Body of pancreas (tissue), 4 donors: ENCODE results near the gene LRFN4. TPM values are rescaled to one million over a fixed set of nuclear protein-coding genes. Genes with fewer than 3 reads are reported as not detected.

Experiments
- ATAC-seq: fragments of 150-250 bp; one replicate; pipeline ENCODE4 v1.9.1; 2016
- DNase-seq, 4 donors: peaks; one replicate each; pipeline ENCODE4 v3.0.0-alpha.2; 2019
- H3K27ac ChIP-seq, 4 donors: fragments of 200-600 bp; sonication (generic); 1 replicate in 3 of 4; 2 replicates in 1 of 4; pipeline versions ENCODE4 v1.5.1 to v1.6.1; 2016 to 2019; ENCODE audit warnings: mild to moderate bottlenecking in 1 of 4, mixed read lengths in 1 of 4, moderate library complexity in 1 of 4
- H3K27me3 ChIP-seq, 2 donors: fragments of 200-600 bp; sonication (generic); one replicate each; pipeline ENCODE4 v1.6.0; 2016; ENCODE audit warnings: mild to moderate bottlenecking in 1 of 2
- H3K36me3 ChIP-seq, 2 donors: fragments of 200-600 bp; sonication (generic); replicated peaks in 1 of 2; 2 replicates each; pipeline ENCODE4 v1.5.1; 2016; ENCODE audit warnings: low read depth in 2 of 2; ENCODE audit not compliant: insufficient read depth in 1 of 2
- H3K4me1 ChIP-seq: fragments of 200-600 bp; sonication (generic); one replicate; pipeline ENCODE4 v1.6.0; 2016
- H3K4me3 ChIP-seq, 2 donors: fragments of 200-600 bp; sonication (generic); 1 replicate in 1 of 2; 2 replicates in 1 of 2; pipeline ENCODE4 v1.5.1; 2016 to 2019
- H3K9me3 ChIP-seq, 3 donors: fragments of 200-600 bp; sonication (generic); 1 replicate in 2 of 3; 2 replicates in 1 of 3; pipeline ENCODE4 v1.5.1; 2016
- CTCF ChIP-seq, 7 experiments: fragments of 450-650 bp in 4 of 7; fragments of 200-600 bp in 3 of 7; sonication (generic) in 3 of 7; IDR thresholded peaks; one replicate each; pipeline ENCODE4 v1.5.1; 2016 to 2019; ENCODE audit warnings: antibody characterized with exemption in 7 of 7
- POLR2A ChIP-seq, 3 donors: fragments of 450-650 bp; IDR thresholded peaks; one replicate each; pipeline ENCODE4 v1.6.1; 2016; ENCODE audit warnings: antibody characterized with exemption in 3 of 3, mild to moderate bottlenecking in 2 of 3
- WGBS, 2 donors: methylation state at CpG; one replicate each; pipeline ENCODE4 v1.1.5; 2017; 5-methylcytosine and 5-hydroxymethylcytosine counted together
- intact Hi-C: fragments of 100-400 bp; cut with DNase I; formaldehyde crosslinking; loops from one replicate; pipeline ENCODE4 v1.15.1; 2023
- total RNA-seq, 2 donors: library from RNA; depleted of rRNA; stranded (reverse); fragments of >200 nt; gene quantifications; one replicate each; pipeline ENCODE4 v1.1.0, GENCODE V29; 2016

Gene LRFN4
- total RNA-seq, 2 donors from 2014 or later: 2.3 to 3.0 TPM

- Histone ChIP-seq H3K36me3 (no peaks in the 10 kb centered on the region), H3K4me3 (no peak overlapping the region), H3K27me3 (no peaks in the 10 kb centered on the region), H3K9me3 (no peaks in the 10 kb centered on the region), H3K27ac (no peak overlapping the region), H3K4me1 (peaks cover 9% of the 10 kb centered on the region)
- DNase-seq (no peak), ATAC-seq (no peak)
- TF ChIP-seq POLR2A (IDR thresholded peaks at IDR 0.05): no peak
- intact Hi-C loops: no loop called here
- 89 to 90% methylated on average over 23 to 25 of the region's 26 CpGs for WGBS, 2 donors
Observed at GRCh38 chr11:66853242-66854229, 3.3 kb upstream of the LRFN4 start.

- ATAC-seq: no peak
- H3K27me3 ChIP-seq: no peaks in the 10 kb centered on the region
- 82 to 90% methylated on average over 11 to 12 of the region's 12 CpGs for whole genome bisulfite sequencing, 2 donors
- no peaks in the 10 kb centered on the region for H3K9me3 ChIP-seq
- H3K4me3 ChIP-seq: no peak overlapping the region
- TF ChIP-seq POLR2A (IDR thresholded peaks at IDR 0.05): no peak
- no peak for TF ChIP-seq CTCF (IDR thresholded peaks at IDR 0.05)
- no peak for DNase-seq
- peaks cover 9% of the 10 kb centered on the region for H3K4me1 ChIP-seq
- no peaks in the 10 kb centered on the region for H3K36me3 ChIP-seq
- intact Hi-C loops: no loop called here
- H3K27ac ChIP-seq: no peak overlapping the region
Observed at GRCh38 chr11:66854231-66854661, 2.6 kb upstream of the LRFN4 start.

GRCh38 chr11:66854729-66855211 lies 2.1 kb upstream of the LRFN4 start:
- WGBS, 2 donors: 94 to 100% methylated on average over 5 to 15 of the region's 15 CpGs
- Histone ChIP-seq H3K4me1 (peaks cover 9% of the 10 kb centered on the region), H3K36me3 (no peaks in the 10 kb centered on the region), H3K4me3 (no peak overlapping the region), H3K9me3 (no peaks in the 10 kb centered on the region), H3K27ac (no peak overlapping the region), H3K27me3 (no peaks in the 10 kb centered on the region)
- DNase-seq (no peak), ATAC-seq (no peak)
- TF ChIP-seq POLR2A (IDR thresholded peaks at IDR 0.05) (no peak), CTCF (IDR thresholded peaks at IDR 0.05) (no peak)
- intact Hi-C loops: no loop called here

- Histone ChIP-seq H3K36me3 (no peaks in the 10 kb centered on the region), H3K4me3 (peak overlapping the region; percentile 30 to 55), H3K4me1 (peaks cover 9% of the 10 kb centered on the region), H3K27ac (peak overlapping the region; percentile 35 to 88 (median 80)), H3K27me3 (no peaks in the 10 kb centered on the region), H3K9me3 (no peaks in the 10 kb centered on the region)
- peak; percentile 93 to 95 (median 94) for DNase-seq
- ATAC-seq: peak; percentile 93
- TF ChIP-seq POLR2A (IDR thresholded peaks at IDR 0.05) (peak; percentile 60 to 92 (median 88)), CTCF (IDR thresholded peaks at IDR 0.05) (no peak)
- 3 to 30% methylated on average over 4 to 50 of the region's 51 CpGs for WGBS, 2 donors
- intact Hi-C loops: no loop called here
Observed at GRCh38 chr11:66855574-66856495, 1.0 kb upstream of the LRFN4 start.
